ENCODE results near the gene PTPRG.

GRCh38 chr3:61741551-61741950, 180.2 kb downstream of the PTPRG start:
- TF ChIP-seq, protein P1, sequence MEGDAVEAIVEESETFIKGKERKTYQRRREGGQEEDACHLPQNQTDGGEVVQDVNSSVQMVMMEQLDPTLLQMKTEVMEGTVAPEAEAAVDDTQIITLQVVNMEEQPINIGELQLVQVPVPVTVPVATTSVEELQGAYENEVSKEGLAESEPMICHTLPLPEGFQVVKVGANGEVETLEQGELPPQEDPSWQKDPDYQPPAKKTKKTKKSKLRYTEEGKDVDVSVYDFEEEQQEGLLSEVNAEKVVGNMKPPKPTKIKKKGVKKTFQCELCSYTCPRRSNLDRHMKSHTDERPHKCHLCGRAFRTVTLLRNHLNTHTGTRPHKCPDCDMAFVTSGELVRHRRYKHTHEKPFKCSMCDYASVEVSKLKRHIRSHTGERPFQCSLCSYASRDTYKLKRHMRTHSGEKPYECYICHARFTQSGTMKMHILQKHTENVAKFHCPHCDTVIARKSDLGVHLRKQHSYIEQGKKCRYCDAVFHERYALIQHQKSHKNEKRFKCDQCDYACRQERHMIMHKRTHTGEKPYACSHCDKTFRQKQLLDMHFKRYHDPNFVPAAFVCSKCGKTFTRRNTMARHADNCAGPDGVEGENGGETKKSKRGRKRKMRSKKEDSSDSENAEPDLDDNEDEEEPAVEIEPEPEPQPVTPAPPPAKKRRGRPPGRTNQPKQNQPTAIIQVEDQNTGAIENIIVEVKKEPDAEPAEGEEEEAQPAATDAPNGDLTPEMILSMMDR (IDR thresholded peaks at IDR 0.05) = no peak
- TF ChIP-seq POLR2A (IDR thresholded peaks at IDR 0.05) = no peak

All from adrenal gland (tissue), 5 donors.